ENCODE results near the gene LRSAM1.

The LRSAM1 gene

GRCh38 chr9:127550282-127550681, 99.0 kb downstream of the LRSAM1 start:
- TF ChIP-seq CTCF (IDR thresholded peaks at IDR 0.05; ENCODE audit: low read depth, low read length) = no peak
- no peak overlapping the region for H3K4me3 ChIP-seq (ENCODE audit: low read depth, low read length)

GRCh38 chr9:127550751-127551150, 99.4 kb downstream of the LRSAM1 start:
- TF ChIP-seq CTCF (IDR thresholded peaks at IDR 0.05; ENCODE audit: low read depth, low read length) = no peak

More at GRCh38 chr9:127550751-127551150, 99.4 kb downstream of the LRSAM1 start:
- no peak overlapping the region for H3K4me3 ChIP-seq (ENCODE audit: low read depth, low read length)

All from WI38 (cell line).